ENCODE data around the gene SCN3B. TPM values are rescaled to one million over a fixed set of nuclear protein-coding genes. Genes with fewer than 3 reads are reported as not detected.
A peak's percentile ranks its signal among the peaks of the same experiment; 100 is the strongest.

SCN3B gene
- total and polyA plus RNA-seq, 2 of the 13 experiments (the other 11 are each of a cell fraction or from before 2014, with no cell fraction given): 0.07 to 0.11 TPM

DNA sequence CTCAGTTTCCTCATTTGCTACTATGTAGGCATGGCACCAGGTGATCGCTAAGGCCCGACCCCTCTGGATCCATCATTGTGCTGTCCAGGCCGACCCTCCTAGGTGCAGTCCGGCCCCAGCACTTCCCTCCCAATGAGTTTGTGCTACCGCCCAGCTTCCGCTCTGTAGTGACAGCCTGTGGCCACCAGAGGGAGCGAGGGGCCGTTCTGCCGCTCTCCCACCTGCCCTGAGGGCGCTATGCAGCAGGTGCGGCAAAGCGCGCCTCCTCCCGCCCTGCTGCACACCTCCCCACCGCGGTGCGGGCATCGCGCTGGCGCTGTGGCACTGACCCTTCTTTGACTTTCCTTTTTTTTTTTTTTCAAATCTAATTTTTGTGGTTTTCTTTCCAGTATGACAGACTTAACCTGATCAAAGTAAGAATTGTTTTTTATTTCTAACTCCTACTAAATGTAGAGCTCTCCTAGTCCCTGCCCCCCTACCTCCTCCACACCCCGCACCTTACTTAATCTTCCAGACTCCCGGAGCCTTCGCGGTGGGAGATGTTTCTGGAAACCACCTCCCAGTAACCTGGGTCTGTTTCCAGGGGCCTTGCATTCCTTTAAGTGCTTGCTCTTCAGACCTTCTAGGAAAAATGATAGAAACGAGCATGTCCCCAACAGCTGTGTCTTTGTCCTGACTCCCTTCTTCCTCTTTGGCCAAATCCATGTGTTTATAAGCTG is 73.7 kb downstream of the SCN3B start (continued):
- TF ChIP-seq, protein P1, sequence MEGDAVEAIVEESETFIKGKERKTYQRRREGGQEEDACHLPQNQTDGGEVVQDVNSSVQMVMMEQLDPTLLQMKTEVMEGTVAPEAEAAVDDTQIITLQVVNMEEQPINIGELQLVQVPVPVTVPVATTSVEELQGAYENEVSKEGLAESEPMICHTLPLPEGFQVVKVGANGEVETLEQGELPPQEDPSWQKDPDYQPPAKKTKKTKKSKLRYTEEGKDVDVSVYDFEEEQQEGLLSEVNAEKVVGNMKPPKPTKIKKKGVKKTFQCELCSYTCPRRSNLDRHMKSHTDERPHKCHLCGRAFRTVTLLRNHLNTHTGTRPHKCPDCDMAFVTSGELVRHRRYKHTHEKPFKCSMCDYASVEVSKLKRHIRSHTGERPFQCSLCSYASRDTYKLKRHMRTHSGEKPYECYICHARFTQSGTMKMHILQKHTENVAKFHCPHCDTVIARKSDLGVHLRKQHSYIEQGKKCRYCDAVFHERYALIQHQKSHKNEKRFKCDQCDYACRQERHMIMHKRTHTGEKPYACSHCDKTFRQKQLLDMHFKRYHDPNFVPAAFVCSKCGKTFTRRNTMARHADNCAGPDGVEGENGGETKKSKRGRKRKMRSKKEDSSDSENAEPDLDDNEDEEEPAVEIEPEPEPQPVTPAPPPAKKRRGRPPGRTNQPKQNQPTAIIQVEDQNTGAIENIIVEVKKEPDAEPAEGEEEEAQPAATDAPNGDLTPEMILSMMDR (CRISPR knock-in tag; IDR thresholded peaks at IDR 0.05): peak; percentile 89
- peak; percentile 34; the same call in 1 of the 2 replicates for TF ChIP-seq ZNF768 (CRISPR knock-in tag; IDR thresholded peaks at IDR 0.05)
- peak; percentile 86 for TF ChIP-seq XRCC5 (optimal IDR thresholded peaks at IDR 0.05; ENCODE audit: low read length)
- no peak for TF ChIP-seq KAT2B (IDR thresholded peaks at IDR 0.05; ENCODE audit: borderline replicate concordance, low read depth, low read length)
- 0 out of 2 replicates have a peak, but pooled peaks have one; percentile 22 for TF ChIP-seq SALL1 (CRISPR knock-in tag; IDR thresholded peaks at IDR 0.05)
- TF ChIP-seq, protein P2, sequence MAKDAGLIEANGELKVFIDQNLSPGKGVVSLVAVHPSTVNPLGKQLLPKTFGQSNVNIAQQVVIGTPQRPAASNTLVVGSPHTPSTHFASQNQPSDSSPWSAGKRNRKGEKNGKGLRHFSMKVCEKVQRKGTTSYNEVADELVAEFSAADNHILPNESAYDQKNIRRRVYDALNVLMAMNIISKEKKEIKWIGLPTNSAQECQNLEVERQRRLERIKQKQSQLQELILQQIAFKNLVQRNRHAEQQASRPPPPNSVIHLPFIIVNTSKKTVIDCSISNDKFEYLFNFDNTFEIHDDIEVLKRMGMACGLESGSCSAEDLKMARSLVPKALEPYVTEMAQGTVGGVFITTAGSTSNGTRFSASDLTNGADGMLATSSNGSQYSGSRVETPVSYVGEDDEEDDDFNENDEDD (CRISPR knock-in tag; IDR thresholded peaks at IDR 0.05; ENCODE audit: borderline replicate concordance): peak; percentile 67; the same call in 1 of the 2 replicates
- TF ChIP-seq, protein P3, sequence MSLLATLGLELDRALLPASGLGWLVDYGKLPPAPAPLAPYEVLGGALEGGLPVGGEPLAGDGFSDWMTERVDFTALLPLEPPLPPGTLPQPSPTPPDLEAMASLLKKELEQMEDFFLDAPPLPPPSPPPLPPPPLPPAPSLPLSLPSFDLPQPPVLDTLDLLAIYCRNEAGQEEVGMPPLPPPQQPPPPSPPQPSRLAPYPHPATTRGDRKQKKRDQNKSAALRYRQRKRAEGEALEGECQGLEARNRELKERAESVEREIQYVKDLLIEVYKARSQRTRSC (CRISPR knock-in tag; IDR thresholded peaks at IDR 0.05; ENCODE audit: low read depth): no peak
- TF ChIP-seq, protein P4, sequence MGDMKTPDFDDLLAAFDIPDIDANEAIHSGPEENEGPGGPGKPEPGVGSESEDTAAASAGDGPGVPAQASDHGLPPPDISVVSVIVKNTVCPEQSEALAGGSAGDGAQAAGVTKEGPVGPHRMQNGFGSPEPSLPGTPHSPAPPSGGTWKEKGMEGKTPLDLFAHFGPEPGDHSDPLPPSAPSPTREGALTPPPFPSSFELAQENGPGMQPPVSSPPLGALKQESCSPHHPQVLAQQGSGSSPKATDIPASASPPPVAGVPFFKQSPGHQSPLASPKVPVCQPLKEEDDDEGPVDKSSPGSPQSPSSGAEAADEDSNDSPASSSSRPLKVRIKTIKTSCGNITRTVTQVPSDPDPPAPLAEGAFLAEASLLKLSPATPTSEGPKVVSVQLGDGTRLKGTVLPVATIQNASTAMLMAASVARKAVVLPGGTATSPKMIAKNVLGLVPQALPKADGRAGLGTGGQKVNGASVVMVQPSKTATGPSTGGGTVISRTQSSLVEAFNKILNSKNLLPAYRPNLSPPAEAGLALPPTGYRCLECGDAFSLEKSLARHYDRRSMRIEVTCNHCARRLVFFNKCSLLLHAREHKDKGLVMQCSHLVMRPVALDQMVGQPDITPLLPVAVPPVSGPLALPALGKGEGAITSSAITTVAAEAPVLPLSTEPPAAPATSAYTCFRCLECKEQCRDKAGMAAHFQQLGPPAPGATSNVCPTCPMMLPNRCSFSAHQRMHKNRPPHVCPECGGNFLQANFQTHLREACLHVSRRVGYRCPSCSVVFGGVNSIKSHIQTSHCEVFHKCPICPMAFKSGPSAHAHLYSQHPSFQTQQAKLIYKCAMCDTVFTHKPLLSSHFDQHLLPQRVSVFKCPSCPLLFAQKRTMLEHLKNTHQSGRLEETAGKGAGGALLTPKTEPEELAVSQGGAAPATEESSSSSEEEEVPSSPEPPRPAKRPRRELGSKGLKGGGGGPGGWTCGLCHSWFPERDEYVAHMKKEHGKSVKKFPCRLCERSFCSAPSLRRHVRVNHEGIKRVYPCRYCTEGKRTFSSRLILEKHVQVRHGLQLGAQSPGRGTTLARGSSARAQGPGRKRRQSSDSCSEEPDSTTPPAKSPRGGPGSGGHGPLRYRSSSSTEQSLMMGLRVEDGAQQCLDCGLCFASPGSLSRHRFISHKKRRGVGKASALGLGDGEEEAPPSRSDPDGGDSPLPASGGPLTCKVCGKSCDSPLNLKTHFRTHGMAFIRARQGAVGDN (CRISPR knock-in tag; IDR thresholded peaks at IDR 0.05): peak; percentile 46
- TF ChIP-seq, protein P5, sequence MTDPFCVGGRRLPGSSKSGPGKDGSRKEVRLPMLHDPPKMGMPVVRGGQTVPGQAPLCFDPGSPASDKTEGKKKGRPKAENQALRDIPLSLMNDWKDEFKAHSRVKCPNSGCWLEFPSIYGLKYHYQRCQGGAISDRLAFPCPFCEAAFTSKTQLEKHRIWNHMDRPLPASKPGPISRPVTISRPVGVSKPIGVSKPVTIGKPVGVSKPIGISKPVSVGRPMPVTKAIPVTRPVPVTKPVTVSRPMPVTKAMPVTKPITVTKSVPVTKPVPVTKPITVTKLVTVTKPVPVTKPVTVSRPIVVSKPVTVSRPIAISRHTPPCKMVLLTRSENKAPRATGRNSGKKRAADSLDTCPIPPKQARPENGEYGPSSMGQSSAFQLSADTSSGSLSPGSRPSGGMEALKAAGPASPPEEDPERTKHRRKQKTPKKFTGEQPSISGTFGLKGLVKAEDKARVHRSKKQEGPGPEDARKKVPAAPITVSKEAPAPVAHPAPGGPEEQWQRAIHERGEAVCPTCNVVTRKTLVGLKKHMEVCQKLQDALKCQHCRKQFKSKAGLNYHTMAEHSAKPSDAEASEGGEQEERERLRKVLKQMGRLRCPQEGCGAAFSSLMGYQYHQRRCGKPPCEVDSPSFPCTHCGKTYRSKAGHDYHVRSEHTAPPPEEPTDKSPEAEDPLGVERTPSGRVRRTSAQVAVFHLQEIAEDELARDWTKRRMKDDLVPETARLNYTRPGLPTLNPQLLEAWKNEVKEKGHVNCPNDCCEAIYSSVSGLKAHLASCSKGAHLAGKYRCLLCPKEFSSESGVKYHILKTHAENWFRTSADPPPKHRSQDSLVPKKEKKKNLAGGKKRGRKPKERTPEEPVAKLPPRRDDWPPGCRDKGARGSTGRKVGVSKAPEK (CRISPR knock-in tag; IDR thresholded peaks at IDR 0.05; ENCODE audit: borderline replicate concordance): 0 out of 2 replicates have a peak, but pooled peaks have one; percentile 68
- TF ChIP-seq, protein P6, sequence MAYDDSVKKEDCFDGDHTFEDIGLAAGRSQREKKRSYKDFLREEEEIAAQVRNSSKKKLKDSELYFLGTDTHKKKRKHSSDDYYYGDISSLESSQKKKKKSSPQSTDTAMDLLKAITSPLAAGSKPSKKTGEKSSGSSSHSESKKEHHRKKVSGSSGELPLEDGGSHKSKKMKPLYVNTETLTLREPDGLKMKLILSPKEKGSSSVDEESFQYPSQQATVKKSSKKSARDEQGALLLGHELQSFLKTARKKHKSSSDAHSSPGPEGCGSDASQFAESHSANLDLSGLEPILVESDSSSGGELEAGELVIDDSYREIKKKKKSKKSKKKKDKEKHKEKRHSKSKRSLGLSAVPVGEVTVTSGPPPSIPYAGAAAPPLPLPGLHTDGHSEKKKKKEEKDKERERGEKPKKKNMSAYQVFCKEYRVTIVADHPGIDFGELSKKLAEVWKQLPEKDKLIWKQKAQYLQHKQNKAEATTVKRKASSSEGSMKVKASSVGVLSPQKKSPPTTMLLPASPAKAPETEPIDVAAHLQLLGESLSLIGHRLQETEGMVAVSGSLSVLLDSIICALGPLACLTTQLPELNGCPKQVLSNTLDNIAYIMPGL (CRISPR knock-in tag; IDR thresholded peaks at IDR 0.05; ENCODE audit: borderline replicate concordance in 1 of 2, low read depth in 1 of 2): peak; percentile 45 to 49; a peak in 1 of 4 replicates
- TF ChIP-seq ZNF225 (CRISPR knock-in tag; IDR thresholded peaks at IDR 0.05): 0 out of 2 replicates have a peak, but pooled peaks have one; percentile 38
- 0 out of 2 replicates have a peak, but pooled peaks have one; percentile 41 for TF ChIP-seq MTF2 (CRISPR knock-in tag; IDR thresholded peaks at IDR 0.05; ENCODE audit: borderline replicate concordance)
